ENCODE measurements around the gene CHTOP. TPM values are rescaled to one million over a fixed set of nuclear protein-coding genes. Genes with fewer than 3 reads are reported as not detected.
"Not testable (repeated sequence)": the region's sequence is repeated elsewhere in the genome, so short reads cannot be mapped to it uniquely, and the experiment has no call there.

The CHTOP gene, protein sequence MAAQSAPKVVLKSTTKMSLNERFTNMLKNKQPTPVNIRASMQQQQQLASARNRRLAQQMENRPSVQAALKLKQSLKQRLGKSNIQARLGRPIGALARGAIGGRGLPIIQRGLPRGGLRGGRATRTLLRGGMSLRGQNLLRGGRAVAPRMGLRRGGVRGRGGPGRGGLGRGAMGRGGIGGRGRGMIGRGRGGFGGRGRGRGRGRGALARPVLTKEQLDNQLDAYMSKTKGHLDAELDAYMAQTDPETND
- total RNA-seq, result 10 to 100 TPM; 39.0 to 78.0 TPM

GRCh38 chr1:153633754-153634665, at the start of gene CHTOP:
TSS of gene CHTOP (plus strand) at chr1:153634066. CDS start at chr1:153636589, 2,523 bp downstream.
- no peaks in the 10 kb centered on the region for H3K27me3 ChIP-seq (replicated peaks; ENCODE audit: insufficient read depth)
- H3K4me1 ChIP-seq (ENCODE audit: control insufficient read depth in 1 of 2, low read depth in 2 of 2), result peaks cover 20 to 43% of the 10 kb centered on the region in 2 donors
- H3K9me3 ChIP-seq, result no peaks in the 10 kb centered on the region
- H3K27ac ChIP-seq, result peak within 1 kb of the TSS; percentile 100
- peak; percentile 94 for ATAC-seq (ENCODE audit: insufficient number of reproducible peaks, low FRiP score, low read depth)
- H3K36me3 ChIP-seq, result peaks cover 20% of the 10 kb centered on the region
- DNase-seq (ENCODE audit: low spot score), result peak; percentile 94
- TF ChIP-seq CTCF (IDR thresholded peaks at IDR 0.05), result no peak
- peak within 1 kb of the TSS; percentile 99 for H3K4me3 ChIP-seq

GRCh38 chr1:153585006-153585405, 48.9 kb upstream of the CHTOP start:
- Histone ChIP-seq H3K4me1 (ENCODE audit: control insufficient read depth in 1 of 2, low read depth in 2 of 2) (no peaks in the 10 kb centered on the region), H3K9me3 (no peaks in the 10 kb centered on the region), H3K27ac (no peak overlapping the region), H3K27me3 (replicated peaks; ENCODE audit: insufficient read depth) (no peaks in the 10 kb centered on the region), H3K36me3 (no peaks in the 10 kb centered on the region), H3K4me3 (no peak overlapping the region)
- TF ChIP-seq CTCF (IDR thresholded peaks at IDR 0.05), result no peak
- no peak for DNase-seq (ENCODE audit: low spot score)
- no peak for ATAC-seq (ENCODE audit: insufficient number of reproducible peaks, low FRiP score, low read depth)

DNA sequence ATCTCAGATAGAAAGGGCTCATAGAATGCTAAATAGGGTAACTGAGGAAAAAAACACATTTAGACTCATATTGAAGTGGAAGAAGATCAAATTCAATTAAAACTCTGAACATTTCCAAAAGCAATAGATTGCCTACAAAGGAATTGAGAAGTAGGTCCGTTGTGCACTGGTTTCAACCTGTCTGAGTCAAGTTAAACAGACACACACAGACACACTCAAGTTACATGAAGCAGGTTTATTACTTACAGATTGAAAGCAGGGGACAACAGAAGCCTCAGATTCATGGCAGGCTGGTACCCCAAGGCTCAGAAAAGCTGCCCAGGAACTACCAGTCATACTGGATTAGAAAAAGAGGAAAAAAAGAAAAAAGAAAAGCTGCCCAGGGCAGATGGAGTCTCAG, 47.5 kb upstream of the CHTOP start:
- Histone ChIP-seq H3K9me3 (no peaks in the 10 kb centered on the region), H3K4me3 (no peak overlapping the region), H3K27ac (no peak overlapping the region), H3K27me3 (replicated peaks; ENCODE audit: insufficient read depth) (no peaks in the 10 kb centered on the region), H3K4me1 (ENCODE audit: control insufficient read depth in 1 of 2, low read depth in 2 of 2) (no peaks in the 10 kb centered on the region), H3K36me3 (no peaks in the 10 kb centered on the region)
- DNase-seq (ENCODE audit: low spot score) (no peak), ATAC-seq (ENCODE audit: insufficient number of reproducible peaks, low FRiP score, low read depth) (no peak)
- no peak for TF ChIP-seq CTCF (IDR thresholded peaks at IDR 0.05)

DNA sequence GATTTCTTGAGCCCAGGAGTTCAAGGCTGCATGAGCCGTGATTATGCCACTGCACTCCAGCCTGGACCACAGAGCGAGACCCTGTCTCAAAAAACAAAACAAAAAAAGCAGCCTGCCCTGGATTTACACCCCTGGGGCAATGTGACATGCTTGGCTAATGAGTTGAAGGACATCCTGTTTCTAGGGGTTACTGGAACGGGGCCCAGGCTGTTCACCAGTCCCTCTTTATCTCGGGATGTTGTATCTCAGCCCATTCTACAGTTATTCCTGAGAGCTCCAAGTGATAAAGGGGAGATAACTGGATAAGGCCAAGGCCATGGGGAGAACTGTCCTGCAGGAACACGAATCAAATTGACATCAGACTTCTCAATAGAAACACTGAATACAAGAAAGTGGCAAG, 46.6 kb upstream of the CHTOP start:
- H3K27me3 ChIP-seq (replicated peaks; ENCODE audit: insufficient read depth), result no peaks in the 10 kb centered on the region
- ATAC-seq (ENCODE audit: insufficient number of reproducible peaks, low FRiP score, low read depth), result no peak
- H3K4me3 ChIP-seq, result no peak overlapping the region
- no peak for DNase-seq (ENCODE audit: low spot score)
- H3K27ac ChIP-seq, result no peak overlapping the region
- TF ChIP-seq CTCF (IDR thresholded peaks at IDR 0.05), result no peak
- H3K4me1 ChIP-seq (ENCODE audit: control insufficient read depth in 1 of 2, low read depth in 2 of 2), result no peaks in the 10 kb centered on the region
- no peaks in the 10 kb centered on the region for H3K9me3 ChIP-seq
- no peaks in the 10 kb centered on the region for H3K36me3 ChIP-seq

- not testable (repeated sequence) for H3K27me3 ChIP-seq (replicated peaks; ENCODE audit: insufficient read depth); DNase-seq (ENCODE audit: low spot score); ATAC-seq (ENCODE audit: insufficient number of reproducible peaks, low FRiP score, low read depth)
These were observed 45.8 kb upstream of the CHTOP start for GRCh38 chr1:153588033-153588432.

More at GRCh38 chr1:153588033-153588432, 45.8 kb upstream of the CHTOP start:
- not testable (repeated sequence) for H3K27ac ChIP-seq; H3K9me3 ChIP-seq; H3K4me1 ChIP-seq (ENCODE audit: control insufficient read depth in 1 of 2, low read depth in 2 of 2); H3K4me3 ChIP-seq; H3K36me3 ChIP-seq
